ENCODE results near the gene OTP.

GRCh38 chr5:77637170-77637997 is 1.1 kb downstream of the OTP start:
- no peak for TF ChIP-seq CTCF (IDR thresholded peaks at IDR 0.05)
- TF ChIP-seq PBX3 (IDR thresholded peaks at IDR 0.05), result no peak
- no peak for TF ChIP-seq JUND (IDR thresholded peaks at IDR 0.05)
- no peak for TF ChIP-seq GABPA (IDR thresholded peaks at IDR 0.05; ENCODE audit: low read depth)
- no peak for TF ChIP-seq ELF1 (IDR thresholded peaks at IDR 0.05)
- no peak for TF ChIP-seq GATA2 (CRISPR knock-in tag; IDR thresholded peaks at IDR 0.05)
- no peak for TF ChIP-seq ZBTB33 (IDR thresholded peaks at IDR 0.05; ENCODE audit: borderline replicate concordance, low read depth)
- no peak for TF ChIP-seq POLR2AphosphoS5 (IDR thresholded peaks at IDR 0.05; ENCODE audit: low read depth, low read length)
- no peak for TF ChIP-seq RFX5 (IDR thresholded peaks at IDR 0.05; ENCODE audit: low read length)
- no peak for TF ChIP-seq CHD2 (IDR thresholded peaks at IDR 0.05; ENCODE audit: low read length, partially characterized antibody)
- TF ChIP-seq TCF12 (IDR thresholded peaks at IDR 0.05), result no peak
- TF ChIP-seq EP300 (IDR thresholded peaks at IDR 0.05; ENCODE audit: borderline replicate concordance in 1 of 2, low read depth in 1 of 2, low read length in 1 of 2), result no peak
- TF ChIP-seq NFIC (IDR thresholded peaks at IDR 0.05; ENCODE audit: borderline replicate concordance), result no peak
- no peak for TF ChIP-seq USF2 (IDR thresholded peaks at IDR 0.05; ENCODE audit: borderline replicate concordance, low read depth, low read length)

Measured in SK-N-SH (cell line).